IMR-90 (cell line): ENCODE results near the gene KRT36. TPM values are rescaled to one million over a fixed set of nuclear protein-coding genes. Genes with fewer than 3 reads are reported as not detected.

Source experiments
- ATAC-seq: fragments of 200-7000 bp; cut with Tn5 transposase; 2 replicates; pipeline ENCODE4 v1.9.1; 2020; ENCODE audit warnings: low read depth, mild to moderate bottlenecking, moderate library complexity
- BruUV-seq: library from RNA; stranded (reverse); fragments of 400-500 nt; replicated peaks from 2 replicates; lab custom pipeline; 2021; lab: Mats Ljungman, UMichigan
- CTCF ChIA-PET: fragments of 300-600 bp; formaldehyde crosslinking; extraction: SDS; loops from one replicate; lab custom pipeline; 2021; ENCODE audit warnings: antibody characterized with exemption; lab: Yijun Ruan, JAX
- POLR2A ChIA-PET: fragments of 300-600 bp; sonication (Branson Sonifier 250); formaldehyde crosslinking; loops from one replicate; lab custom pipeline; 2022; ENCODE audit warnings: antibody characterized with exemption; ENCODE audit not compliant: unreplicated experiment; lab: Charles Lee
- DNase-seq: peaks from one replicate; pipeline ENCODE4 v3.0.0; 2013
- H2AFZ ChIP-seq: replicated peaks from 2 replicates; pipeline ENCODE3; 2013; ENCODE audit warnings: low read length, mild to moderate bottlenecking; ENCODE audit not compliant: poor library complexity
- H2AK5ac ChIP-seq: 2 replicates; pipeline ENCODE4 v1.6.1; 2013; ENCODE audit warnings: low read depth, low read length, inconsistent platforms
- H2AK9ac ChIP-seq: replicated peaks from 2 replicates; pipeline ENCODE3; 2013; ENCODE audit warnings: mild to moderate bottlenecking, low read depth, low read length, moderate library complexity; ENCODE audit not compliant: poor library complexity
- H2BK120ac ChIP-seq: 2 replicates; pipeline ENCODE4 v1.6.1; 2013; ENCODE audit warnings: low read depth, low read length, inconsistent platforms
- H2BK15ac ChIP-seq: 3 replicates; pipeline ENCODE4 v1.6.1; 2013; ENCODE audit warnings: low read depth, low read length, inconsistent platforms
- H2BK20ac ChIP-seq: 2 replicates; pipeline ENCODE4 v1.6.1; 2013; ENCODE audit warnings: low read depth, mild to moderate bottlenecking, inconsistent platforms, low read length, moderate library complexity
- H2BK5ac ChIP-seq: 2 replicates; pipeline ENCODE4 v1.6.1; 2013; ENCODE audit warnings: mild to moderate bottlenecking, low read depth, low read length, inconsistent platforms; ENCODE audit not compliant: poor library complexity, severe bottlenecking
- H3K14ac ChIP-seq: replicated peaks from 2 replicates; pipeline ENCODE4 v1.6.1; 2013; ENCODE audit warnings: low read depth, low read length, inconsistent platforms
- H3K18ac ChIP-seq: 2 replicates; pipeline ENCODE4 v1.6.1; 2013; ENCODE audit warnings: low read depth, low read length, control low read depth
- H3K23ac ChIP-seq: 2 replicates; pipeline ENCODE4 v1.6.1; 2013; ENCODE audit warnings: low read depth, low read length, inconsistent platforms
- H3K27ac ChIP-seq: 2 replicates; pipeline ENCODE4 v1.5.1; 2013; ENCODE audit warnings: mild to moderate bottlenecking, control low read depth, low read length; ENCODE audit not compliant: insufficient read depth
- H3K27me3 ChIP-seq: 2 replicates; pipeline ENCODE4 v1.6.1; 2013; ENCODE audit warnings: low read length; ENCODE audit not compliant: control insufficient read depth, insufficient read depth
- H3K36me3 ChIP-seq: 2 replicates; pipeline ENCODE4 v1.6.1; 2013; ENCODE audit warnings: low read length, mixed read lengths; ENCODE audit not compliant: control insufficient read depth, insufficient read depth
- H3K4ac ChIP-seq: 2 replicates; pipeline ENCODE4 v1.6.1; 2013; ENCODE audit warnings: low read depth, low read length, inconsistent platforms
- H3K4me1 ChIP-seq: 2 replicates; pipeline ENCODE4 v1.6.1; 2013; ENCODE audit warnings: low read length, mixed read lengths; ENCODE audit not compliant: control insufficient read depth, insufficient read depth
- H3K4me2 ChIP-seq: 2 replicates; pipeline ENCODE4 v1.6.1; 2013; ENCODE audit warnings: low read depth, mild to moderate bottlenecking, control low read depth, low read length, moderate library complexity
- H3K4me3 ChIP-seq: 2 replicates; pipeline ENCODE4 v1.5.1; 2013; ENCODE audit warnings: low read depth, mild to moderate bottlenecking, control low read depth, low read length, moderate library complexity; ENCODE audit not compliant: insufficient read depth
- H3K56ac ChIP-seq: 2 replicates; pipeline ENCODE4 v1.6.1; 2013; ENCODE audit warnings: low read length, inconsistent platforms; ENCODE audit not compliant: insufficient read depth; ENCODE audit errors: extremely low read depth
- H3K79me1 ChIP-seq, 2 experiments: 2 replicates each; pipeline ENCODE4 v1.6.1; 2013; ENCODE audit warnings: low read length in 2 of 2, inconsistent platforms in 1 of 2, low read depth in 1 of 2
- H3K9ac ChIP-seq: 2 replicates; pipeline ENCODE4 v1.6.1; 2013; ENCODE audit warnings: low read depth, low read length, control low read depth
- H3K9me1 ChIP-seq: 2 replicates; pipeline ENCODE4 v1.6.1; 2013; ENCODE audit warnings: low read length, inconsistent platforms; ENCODE audit not compliant: insufficient read depth
- H3K9me3 ChIP-seq: 2 replicates; pipeline ENCODE4 v1.6.1; 2013; ENCODE audit warnings: low read length; ENCODE audit not compliant: control insufficient read depth, insufficient read depth
- H4K20me1 ChIP-seq: 2 replicates; pipeline ENCODE4 v1.6.1; 2013; ENCODE audit warnings: low read length, inconsistent platforms; ENCODE audit not compliant: insufficient read depth
- H4K5ac ChIP-seq: 2 replicates; pipeline ENCODE4 v1.6.1; 2013; ENCODE audit warnings: mild to moderate bottlenecking, low read depth, low read length, control low read depth
- H4K8ac ChIP-seq, 2 experiments: 2 replicates each; pipeline ENCODE4 v1.6.1; 2013; ENCODE audit warnings: low read depth in 2 of 2, low read length in 2 of 2, control low read depth in 1 of 2, inconsistent platforms in 1 of 2
- H4K91ac ChIP-seq: 2 replicates; pipeline ENCODE4 v1.6.1; 2013; ENCODE audit warnings: low read depth, low read length, inconsistent platforms; ENCODE audit not compliant: insufficient read depth
- BHLHE40 ChIP-seq: fragments of 150-350 bp; IDR thresholded peaks from 2 replicates; pipeline ENCODE4 v1.6.1; 2016; ENCODE audit warnings: mild to moderate bottlenecking, low read depth, low read length
- CEBPB ChIP-seq: IDR thresholded peaks from 2 replicates; pipeline ENCODE4 v1.6.1; 2012; ENCODE audit warnings: low read depth, low read length, improper control_type of control experiment
- CHD1 ChIP-seq: IDR thresholded peaks from 2 replicates; pipeline ENCODE4 v1.6.1; 2012; ENCODE audit warnings: low read depth, low read length, improper control_type of control experiment
- CTCF ChIP-seq: conservative IDR thresholded peaks from 2 replicates; pipeline ENCODE4 v1.5.1; 2012; ENCODE audit warnings: mild to moderate bottlenecking, low read depth, low read length, improper control_type of control experiment
- MAFK ChIP-seq: IDR thresholded peaks from 2 replicates; pipeline ENCODE4 v1.6.1; 2012; ENCODE audit warnings: low read depth, low read length, improper control_type of control experiment
- MXI1 ChIP-seq: IDR thresholded peaks from 2 replicates; pipeline ENCODE4 v1.6.1; 2012; ENCODE audit warnings: low read depth, mild to moderate bottlenecking, low read length, moderate library complexity, borderline replicate concordance
- NFE2L2 ChIP-seq: fragments of 150-350 bp; IDR thresholded peaks from 2 replicates; pipeline ENCODE4 v1.6.1; 2016; ENCODE audit warnings: low read depth, mild to moderate bottlenecking, low read length
- POLR2A ChIP-seq: IDR thresholded peaks from 2 replicates; pipeline ENCODE4 v1.6.1; 2012; ENCODE audit warnings: mild to moderate bottlenecking, low read depth, low read length
- RAD21 ChIP-seq: IDR thresholded peaks from 2 replicates; pipeline ENCODE4 v1.6.1; 2012; ENCODE audit warnings: low read length, improper control_type of control experiment
- RCOR1 ChIP-seq: IDR thresholded peaks from 2 replicates; pipeline ENCODE4 v1.6.1; 2012; ENCODE audit warnings: mild to moderate bottlenecking, low read length, improper control_type of control experiment; ENCODE audit not compliant: insufficient replicate concordance
- RFX5 ChIP-seq: IDR thresholded peaks from 2 replicates; pipeline ENCODE4 v1.8.0; 2012; ENCODE audit warnings: low read depth, mild to moderate bottlenecking, low read length, moderate library complexity
- SMC3 ChIP-seq: fragments of 150-350 bp; IDR thresholded peaks from 2 replicates; pipeline ENCODE4 v1.6.1; 2016; ENCODE audit warnings: low read depth, mild to moderate bottlenecking, antibody characterized with exemption, low read length, moderate library complexity
- WGBS, 2 experiments: methylation state at CpG; one replicate each; pipeline versions ENCODE4 v1.1.5 to v1.1.7; 2013; ENCODE audit warnings: missing lambda C conversion rate in 2 of 2; ENCODE audit not compliant: insufficient read length in 1 of 2; ENCODE audit errors: extremely low coverage in 2 of 2; 5-methylcytosine and 5-hydroxymethylcytosine counted together
- dilution Hi-C: fragments of 300-500 bp; cut with HindIII; formaldehyde crosslinking; loops from one replicate; pipeline ENCODE4 v1.14.3; 2018; ENCODE audit warnings: low sequenced_read_pairs; ENCODE audit not compliant: unreplicated experiment
- in situ Hi-C: fragments of 300-500 bp; cut with MboI; formaldehyde crosslinking; loops from 3 replicates; pipeline ENCODE4 v1.14.3; 2019; ENCODE audit warnings: low sequenced_read_pairs, inconsistent platforms, mixed read lengths
- intact Hi-C: fragments of 100-400 bp; cut with micrococcal nuclease; formaldehyde crosslinking; loops from 2 replicates; pipeline ENCODE4 v1.10.0; 2022
- polyA plus RNA-seq, 3 experiments: library from polyadenylated mRNA; depleted of rRNA; stranded (reverse); fragments of >200 nt; gene quantifications; 2 replicates each; pipeline ENCODE4 v1.2.3, GENCODE V29; 2012; ENCODE audit warnings: low replicate concordance in 1 of 3
- total RNA-seq: library from RNA; depleted of rRNA; stranded (reverse); fragments of >200 nt; gene quantifications from 2 replicates; pipeline ENCODE4 v1.2.3, GENCODE V29; 2012
- TF ChIP-seq, protein P1 (sequence below): fragments of 150-350 bp; IDR thresholded peaks from 2 replicates; pipeline ENCODE4 v1.6.1; 2017; ENCODE audit warnings: mild to moderate bottlenecking, antibody characterized with exemption, low read length, low read depth

The KRT36 gene
- total and polyA plus RNA-seq, 2 of the 4 experiments (the other 2 are of a cell fraction): not detected

DNA sequence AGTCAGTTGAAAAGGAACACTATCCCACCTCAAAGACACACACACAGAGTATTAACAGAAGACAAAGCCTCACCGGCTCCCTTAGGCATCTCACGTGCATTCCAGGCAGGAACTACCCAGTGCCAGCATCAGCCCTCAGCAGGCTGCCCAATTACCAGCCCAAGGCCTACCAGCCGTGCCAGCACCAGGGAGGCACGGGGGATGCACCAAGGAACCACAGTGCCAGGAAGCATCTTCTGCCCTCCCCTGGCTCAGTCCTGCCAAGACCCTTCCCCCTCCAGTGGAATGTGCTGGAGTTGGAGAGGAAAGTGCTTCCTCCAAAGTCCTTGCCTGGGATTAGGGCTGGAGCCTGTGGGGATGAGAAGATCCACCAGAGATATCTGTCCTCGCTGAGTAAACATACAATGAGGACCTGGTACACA is 49.4 kb upstream of the KRT36 start:
- in situ Hi-C loops: no loop called here
- H2AFZ ChIP-seq: peak overlapping the region; percentile 81

More for the DNA sequence above, 49.4 kb upstream of the KRT36 start:
- Histone ChIP-seq H2AK5ac (peak overlapping the region; percentile 94), H3K23ac (peak overlapping the region; percentile 60), H3K4me3 (no peak overlapping the region), H3K27me3 (no peaks in the 10 kb centered on the region), H3K9me1 (peaks cover 11% of the 10 kb centered on the region), H2AK9ac (peak overlapping the region; percentile 81), H4K20me1 (no peaks in the 10 kb centered on the region), H3K56ac (peak overlapping the region; percentile 45; the same call in 1 of the 2 replicates), H3K14ac (peak overlapping the region; percentile 64), H3K4me2 (no peak overlapping the region), H3K18ac (peak overlapping the region; percentile 62), H2BK120ac (peak overlapping the region; percentile 84), H3K9ac (no peak overlapping the region), H3K36me3 (no peaks in the 10 kb centered on the region), H3K4me1 (peaks cover 16% of the 10 kb centered on the region), H2BK5ac (peak overlapping the region; percentile 85), H2BK20ac (peak overlapping the region; percentile 87), H3K79me1 (no peaks in the 10 kb centered on the region), H3K4ac (peak overlapping the region; percentile 83), H4K8ac (peak overlapping the region; percentile 62 to 75), H3K9me3 (no peaks in the 10 kb centered on the region), H2BK15ac (peak overlapping the region; percentile 67; the same call in 2 of the 3 replicates), H3K27ac (peak overlapping the region; percentile 14), H4K5ac (peak overlapping the region; percentile 45), H4K91ac (peak overlapping the region; percentile 93)
- dilution Hi-C loops (no loop called here), intact Hi-C loops (no loop called here)
- WGBS, 2 experiments: no CpG with 5 or more reads among the region's 5 CpGs
- POLR2A ChIA-PET: no interaction called here
- no TSS peak for BruUV-seq
- no peak for DNase-seq
- CTCF ChIA-PET: interaction anchor here (1.6 kb wide), 1 partner anchor 9 kb away, joined by 7 read pairs; no protein-coding TSS in a partner anchor
- no peak for TF ChIP-seq CTCF
- no peak for TF ChIP-seq CEBPB
- no peak for TF ChIP-seq SMC3
- TF ChIP-seq POLR2A: no peak
- TF ChIP-seq RCOR1: no peak
- no peak for TF ChIP-seq CHD1
- TF ChIP-seq RAD21: no peak
- no peak for TF ChIP-seq BHLHE40
- no peak for TF ChIP-seq MAFK
- no peak for TF ChIP-seq NFE2L2
- TF ChIP-seq RFX5: no peak
- TF ChIP-seq, protein P1, sequence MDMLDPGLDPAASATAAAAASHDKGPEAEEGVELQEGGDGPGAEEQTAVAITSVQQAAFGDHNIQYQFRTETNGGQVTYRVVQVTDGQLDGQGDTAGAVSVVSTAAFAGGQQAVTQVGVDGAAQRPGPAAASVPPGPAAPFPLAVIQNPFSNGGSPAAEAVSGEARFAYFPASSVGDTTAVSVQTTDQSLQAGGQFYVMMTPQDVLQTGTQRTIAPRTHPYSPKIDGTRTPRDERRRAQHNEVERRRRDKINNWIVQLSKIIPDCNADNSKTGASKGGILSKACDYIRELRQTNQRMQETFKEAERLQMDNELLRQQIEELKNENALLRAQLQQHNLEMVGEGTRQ: no peak
- no peak for TF ChIP-seq MXI1
- peak; percentile 61 for ATAC-seq
